ENCODE data around the gene PEA15.

The PEA15 gene

DNA sequence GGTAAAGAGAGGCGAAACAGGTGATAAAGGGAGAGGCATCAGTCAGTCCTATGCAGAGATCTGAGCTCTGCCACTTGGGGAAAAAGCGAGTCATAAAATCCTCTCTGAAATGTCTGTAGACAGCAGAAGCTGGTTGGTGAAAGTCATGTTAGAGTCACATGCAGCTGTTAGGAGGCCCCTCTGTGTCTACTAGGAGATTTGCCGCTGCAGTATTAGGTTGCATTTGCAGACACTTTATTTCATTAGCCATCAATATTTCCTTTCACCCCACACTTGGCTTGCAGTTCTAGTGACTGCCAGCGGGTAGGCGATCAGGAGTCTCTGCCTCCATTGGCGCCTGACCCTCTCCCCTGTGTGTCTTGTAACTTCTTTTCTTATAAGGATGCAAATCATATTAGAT is 37.6 kb upstream of the PEA15 start:
- H3K36me3 ChIP-seq (ENCODE audit: control insufficient read depth, insufficient read depth, low read length): no peaks in the 10 kb centered on the region
- no peak overlapping the region for H3K4me3 ChIP-seq (ENCODE audit: low read length)
- no peak overlapping the region for H3K9ac ChIP-seq (ENCODE audit: low read length)

DNA sequence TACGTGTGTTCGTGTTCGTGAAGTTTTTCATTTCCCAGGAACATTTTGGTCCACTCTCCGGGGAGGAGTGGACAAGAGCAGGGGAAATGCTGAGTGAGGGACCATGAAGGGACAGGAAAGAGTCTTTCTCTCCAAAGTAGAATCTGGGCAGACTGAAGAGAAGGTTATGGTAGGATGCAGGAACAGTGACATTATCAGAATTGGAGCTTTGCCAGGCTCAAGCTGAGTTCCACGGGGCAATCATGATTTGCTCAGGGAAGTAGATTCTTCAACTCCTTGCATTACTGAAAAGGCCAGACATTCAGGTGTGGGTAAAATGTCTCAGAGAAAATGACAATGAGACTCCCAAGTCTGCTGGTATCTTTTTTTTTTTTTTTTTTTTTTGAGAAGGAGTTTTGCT is 37.2 kb upstream of the PEA15 start:
- no peaks in the 10 kb centered on the region for H3K27me3 ChIP-seq (ENCODE audit: control insufficient read depth, insufficient read depth, low read length)
- H3K4me1 ChIP-seq (ENCODE audit: control insufficient read depth, insufficient read depth, low read length): no peaks in the 10 kb centered on the region
- H3K9ac ChIP-seq (ENCODE audit: low read length): no peak overlapping the region
- no peaks in the 10 kb centered on the region for H3K36me3 ChIP-seq (ENCODE audit: control insufficient read depth, insufficient read depth, low read length)
- no peak overlapping the region for H3K27ac ChIP-seq (ENCODE audit: low read depth, low read length)
- H3K4me3 ChIP-seq (ENCODE audit: low read length): no peak overlapping the region

More for the DNA sequence above, 37.6 kb upstream of the PEA15 start:
- H3K27ac ChIP-seq (ENCODE audit: low read depth, low read length): no peak overlapping the region
- H3K4me1 ChIP-seq (ENCODE audit: control insufficient read depth, insufficient read depth, low read length): no peaks in the 10 kb centered on the region
- H3K27me3 ChIP-seq (ENCODE audit: control insufficient read depth, insufficient read depth, low read length): no peaks in the 10 kb centered on the region

GRCh38 chr1:160168609-160169369 is 36.4 kb upstream of the PEA15 start:
- no peaks in the 10 kb centered on the region for H3K27me3 ChIP-seq (ENCODE audit: control insufficient read depth, insufficient read depth, low read length)
- H3K36me3 ChIP-seq (ENCODE audit: control insufficient read depth, insufficient read depth, low read length): no peaks in the 10 kb centered on the region
- no peak overlapping the region for H3K27ac ChIP-seq (ENCODE audit: low read depth, low read length)
- H3K9ac ChIP-seq (ENCODE audit: low read length): no peak overlapping the region
- H3K4me1 ChIP-seq (ENCODE audit: control insufficient read depth, insufficient read depth, low read length): no peaks in the 10 kb centered on the region
- no peak overlapping the region for H3K4me3 ChIP-seq (ENCODE audit: low read length)

- Histone ChIP-seq H3K27ac (ENCODE audit: low read depth, low read length) (no peak overlapping the region), H3K36me3 (ENCODE audit: control insufficient read depth, insufficient read depth, low read length) (no peaks in the 10 kb centered on the region), H3K4me1 (ENCODE audit: control insufficient read depth, insufficient read depth, low read length) (no peaks in the 10 kb centered on the region), H3K4me3 (ENCODE audit: low read length) (no peak overlapping the region), H3K27me3 (ENCODE audit: control insufficient read depth, insufficient read depth, low read length) (no peaks in the 10 kb centered on the region), H3K9ac (ENCODE audit: low read length) (no peak overlapping the region)
Observed at GRCh38 chr1:160169553-160170399, 35.4 kb upstream of the PEA15 start.

GRCh38 chr1:160171354-160171753 is 33.8 kb upstream of the PEA15 start:
- H3K4me3 ChIP-seq (ENCODE audit: low read length): no peak overlapping the region
- no peak overlapping the region for H3K9ac ChIP-seq (ENCODE audit: low read length)
- no peaks in the 10 kb centered on the region for H3K27me3 ChIP-seq (ENCODE audit: control insufficient read depth, insufficient read depth, low read length)
- no peak overlapping the region for H3K27ac ChIP-seq (ENCODE audit: low read depth, low read length)
- no peaks in the 10 kb centered on the region for H3K4me1 ChIP-seq (ENCODE audit: control insufficient read depth, insufficient read depth, low read length)
- H3K36me3 ChIP-seq (ENCODE audit: control insufficient read depth, insufficient read depth, low read length): no peaks in the 10 kb centered on the region

GRCh38 chr1:160171980-160172379 is 33.2 kb upstream of the PEA15 start:
- H3K4me1 ChIP-seq (ENCODE audit: control insufficient read depth, insufficient read depth, low read length): no peaks in the 10 kb centered on the region
- H3K9ac ChIP-seq (ENCODE audit: low read length): no peak overlapping the region
- H3K27me3 ChIP-seq (ENCODE audit: control insufficient read depth, insufficient read depth, low read length): no peaks in the 10 kb centered on the region
- H3K27ac ChIP-seq (ENCODE audit: low read depth, low read length): no peak overlapping the region
- H3K36me3 ChIP-seq (ENCODE audit: control insufficient read depth, insufficient read depth, low read length): no peaks in the 10 kb centered on the region
- H3K4me3 ChIP-seq (ENCODE audit: low read length): no peak overlapping the region

GRCh38 chr1:160177231-160177630 is 28.0 kb upstream of the PEA15 start:
- Histone ChIP-seq H3K4me3 (ENCODE audit: low read length) (no peak overlapping the region), H3K27ac (ENCODE audit: low read depth, low read length) (no peak overlapping the region), H3K36me3 (ENCODE audit: control insufficient read depth, insufficient read depth, low read length) (no peaks in the 10 kb centered on the region), H3K4me1 (ENCODE audit: control insufficient read depth, insufficient read depth, low read length) (no peaks in the 10 kb centered on the region), H3K9ac (ENCODE audit: low read length) (no peak overlapping the region), H3K27me3 (ENCODE audit: control insufficient read depth, insufficient read depth, low read length) (no peaks in the 10 kb centered on the region)

GRCh38 chr1:160177667-160178066 is 27.5 kb upstream of the PEA15 start:
- no peak overlapping the region for H3K9ac ChIP-seq (ENCODE audit: low read length)
- H3K27ac ChIP-seq (ENCODE audit: low read depth, low read length): no peak overlapping the region
- no peaks in the 10 kb centered on the region for H3K27me3 ChIP-seq (ENCODE audit: control insufficient read depth, insufficient read depth, low read length)
- no peaks in the 10 kb centered on the region for H3K36me3 ChIP-seq (ENCODE audit: control insufficient read depth, insufficient read depth, low read length)
- no peaks in the 10 kb centered on the region for H3K4me1 ChIP-seq (ENCODE audit: control insufficient read depth, insufficient read depth, low read length)
- H3K4me3 ChIP-seq (ENCODE audit: low read length): no peak overlapping the region

- Histone ChIP-seq H3K4me1 (ENCODE audit: control insufficient read depth, insufficient read depth, low read length) (no peaks in the 10 kb centered on the region), H3K9ac (ENCODE audit: low read length) (no peak overlapping the region), H3K27ac (ENCODE audit: low read depth, low read length) (no peak overlapping the region), H3K4me3 (ENCODE audit: low read length) (no peak overlapping the region), H3K27me3 (ENCODE audit: control insufficient read depth, insufficient read depth, low read length) (no peaks in the 10 kb centered on the region), H3K36me3 (ENCODE audit: control insufficient read depth, insufficient read depth, low read length) (no peaks in the 10 kb centered on the region)
Observed at GRCh38 chr1:160178731-160179130, 26.5 kb upstream of the PEA15 start.

- no peaks in the 10 kb centered on the region for H3K27me3 ChIP-seq (ENCODE audit: control insufficient read depth, insufficient read depth, low read length)
- no peak overlapping the region for H3K27ac ChIP-seq (ENCODE audit: low read depth, low read length)
- H3K4me3 ChIP-seq (ENCODE audit: low read length): no peak overlapping the region
- H3K36me3 ChIP-seq (ENCODE audit: control insufficient read depth, insufficient read depth, low read length): no peaks in the 10 kb centered on the region
- no peak overlapping the region for H3K9ac ChIP-seq (ENCODE audit: low read length)
- no peaks in the 10 kb centered on the region for H3K4me1 ChIP-seq (ENCODE audit: control insufficient read depth, insufficient read depth, low read length)
Observed at GRCh38 chr1:160179336-160179735, 25.8 kb upstream of the PEA15 start.

DNA sequence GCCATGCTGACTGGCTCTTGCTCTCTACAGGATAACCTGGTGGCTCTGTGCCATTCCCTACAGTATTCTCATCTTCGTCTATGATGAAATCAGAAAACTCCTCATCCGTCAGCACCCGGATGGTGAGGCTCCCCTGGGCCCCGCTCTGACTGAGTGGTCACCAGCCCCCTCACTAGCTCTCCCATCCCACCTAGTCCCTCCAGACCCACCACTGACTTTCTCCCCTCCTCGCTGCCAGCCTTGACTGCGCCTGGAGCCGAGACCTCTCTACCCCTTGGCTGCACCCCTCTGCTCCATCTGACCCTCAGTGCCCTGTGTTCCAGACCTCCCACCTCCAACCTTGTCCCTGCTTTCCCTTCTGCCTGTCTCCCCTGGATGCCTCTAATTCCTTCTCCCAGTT is 18.9 kb upstream of the PEA15 start:
- H3K4me3 ChIP-seq (ENCODE audit: low read length): no peak overlapping the region
- peaks cover 2% of the 10 kb centered on the region for H3K4me1 ChIP-seq (ENCODE audit: control insufficient read depth, insufficient read depth, low read length)
- no peaks in the 10 kb centered on the region for H3K27me3 ChIP-seq (ENCODE audit: control insufficient read depth, insufficient read depth, low read length)
- H3K36me3 ChIP-seq (ENCODE audit: control insufficient read depth, insufficient read depth, low read length): no peaks in the 10 kb centered on the region
- H3K9ac ChIP-seq (ENCODE audit: low read length): no peak overlapping the region
- no peak overlapping the region for H3K27ac ChIP-seq (ENCODE audit: low read depth, low read length)

- no peaks in the 10 kb centered on the region for H3K36me3 ChIP-seq (ENCODE audit: control insufficient read depth, insufficient read depth, low read length)
- peaks cover 2% of the 10 kb centered on the region for H3K4me1 ChIP-seq (ENCODE audit: control insufficient read depth, insufficient read depth, low read length)
- H3K27ac ChIP-seq (ENCODE audit: low read depth, low read length): no peak overlapping the region
- no peaks in the 10 kb centered on the region for H3K27me3 ChIP-seq (ENCODE audit: control insufficient read depth, insufficient read depth, low read length)
- H3K4me3 ChIP-seq (ENCODE audit: low read length): no peak overlapping the region
- H3K9ac ChIP-seq (ENCODE audit: low read length): no peak overlapping the region
Observed at GRCh38 chr1:160186729-160187128, 18.5 kb upstream of the PEA15 start.

Measured in rectal smooth muscle tissue (tissue), 1 donor.